Gastrocnemius medialis (tissue), 4 donors: Measurements from ENCODE around the gene GASK1A. TPM values are rescaled to one million over a fixed set of nuclear protein-coding genes. Genes with fewer than 3 reads are reported as not detected.

Experiments
- ATAC-seq, 2 donors: fragments of 150-250 bp; one replicate each; pipeline ENCODE4 v1.9.1; 2016
- DNase-seq, 2 donors: peaks; one replicate each; pipeline ENCODE4 v3.0.0-alpha.2; 2019
- H3K27ac ChIP-seq, 4 donors: fragments of 200-600 bp; sonication (generic); 1 replicate in 1 of 4; 2 replicates in 3 of 4; pipeline ENCODE4 v1.5.1; 2016 to 2018; ENCODE audit warnings: mild to moderate bottlenecking in 2 of 4, moderate library complexity in 1 of 4
- H3K27me3 ChIP-seq, 3 donors: fragments of 200-600 bp; sonication (generic) in 2 of 3; 1 replicate in 1 of 3; 2 replicates in 2 of 3; pipeline versions ENCODE4 v1.5.1 to v1.6.0; 2016 to 2019; ENCODE audit warnings: mild to moderate bottlenecking in 1 of 3, moderate library complexity in 1 of 3
- H3K36me3 ChIP-seq, 2 donors: fragments of 200-600 bp; sonication (generic) in 1 of 2; one replicate each; pipeline ENCODE4 v1.5.1; 2017 to 2018
- H3K4me1 ChIP-seq, 2 donors: fragments of 200-600 bp; sonication (generic) in 1 of 2; one replicate each; pipeline ENCODE4 v1.5.1; 2016 to 2017; ENCODE audit warnings: mild to moderate bottlenecking in 2 of 2
- H3K4me3 ChIP-seq, 4 donors: fragments of 200-600 bp; sonication (generic) in 3 of 4; 1 replicate in 1 of 4; 2 replicates in 3 of 4; pipeline ENCODE4 v1.5.1; 2016 to 2019; ENCODE audit warnings: mild to moderate bottlenecking in 2 of 4
- H3K9me3 ChIP-seq, 3 donors: fragments of 200-600 bp; sonication (generic) in 2 of 3; 1 replicate in 1 of 3; 2 replicates in 2 of 3; pipeline ENCODE4 v1.5.1; 2016 to 2019
- CTCF ChIP-seq, 5 experiments: fragments of 450-650 bp in 3 of 5; fragments of 200-600 bp in 2 of 5; sonication (generic) in 2 of 5; IDR thresholded peaks in 4 of 5; conservative IDR thresholded peaks in 1 of 5; 1 replicate in 4 of 5; 2 replicates in 1 of 5; pipeline ENCODE4 v1.5.1; 2016 to 2019; ENCODE audit warnings: antibody characterized with exemption in 5 of 5, mild to moderate bottlenecking in 3 of 5, moderate library complexity in 3 of 5
- POLR2A ChIP-seq, 2 donors: fragments of 450-650 bp; IDR thresholded peaks; one replicate each; pipeline ENCODE4 v1.6.1; 2017; ENCODE audit warnings: antibody characterized with exemption in 2 of 2, mild to moderate bottlenecking in 2 of 2, moderate library complexity in 2 of 2
- in situ Hi-C, 4 donors: fragments of 200-750 bp; cut with MboI; loops; one replicate each; pipeline versions ENCODE4 v1.15.0 to v1.8.0; 2017; ENCODE audit warnings: low sequenced_read_pairs in 4 of 4
- intact Hi-C: fragments of 100-400 bp; cut with DNase I; formaldehyde crosslinking; loops from one replicate; pipeline ENCODE4 v1.15.1; 2023; ENCODE audit warnings: low total_unique reads
- total RNA-seq, 4 donors: library from RNA; depleted of rRNA; stranded (reverse); fragments of >200 nt; gene quantifications; one replicate each; pipeline versions ENCODE4 v1.1.0 to v1.2.3, GENCODE V29; 2016

The GASK1A gene
- total RNA-seq, 4 donors from 2014 or later: 0.52 to 6.8 (median 0.87) TPM

GRCh38 chr3:43094851-43095250 lies 115.7 kb downstream of the GASK1A start:
- intact Hi-C loops: no loop called here
- in situ Hi-C loops: loop anchor here in 1 of 4 donors (25.0 kb wide), 1 partner anchor 133 kb away; no protein-coding TSS in a partner anchor
- Histone ChIP-seq H3K36me3 (no peaks in the 10 kb centered on the region), H3K4me1 (peaks cover 49 to 52% of the 10 kb centered on the region in 2 donors), H3K9me3 (no peaks in the 10 kb centered on the region), H3K27ac (peak overlapping the region; percentile 33 to 68 (median 52)), H3K4me3 (no peak overlapping the region), H3K27me3 (no peaks in the 10 kb centered on the region)
- TF ChIP-seq CTCF (IDR thresholded peaks at IDR 0.05 in 4 of 5, conservative IDR thresholded peaks at IDR 0.05 in 1 of 5): no peak
- TF ChIP-seq POLR2A (IDR thresholded peaks at IDR 0.05): no peak
- peak in 1 of 2 donors; percentile 52 for DNase-seq
- ATAC-seq: peak; percentile 35 to 57

GRCh38 chr3:43095370-43095769 lies 116.3 kb downstream of the GASK1A start:
- DNase-seq (peak; percentile 36 to 76), ATAC-seq (peak; percentile 90 to 94)
- intact Hi-C loops (no loop called here), in situ Hi-C loops (loop anchor here in 1 of 4 donors (25.0 kb wide), 1 partner anchor 133 kb away; no protein-coding TSS in a partner anchor)
- Histone ChIP-seq H3K27ac (peak overlapping the region; percentile 33 to 68 (median 52)), H3K36me3 (no peaks in the 10 kb centered on the region), H3K27me3 (no peaks in the 10 kb centered on the region), H3K4me3 (no peak overlapping the region), H3K4me1 (peaks cover 48 to 52% of the 10 kb centered on the region in 2 donors), H3K9me3 (no peaks in the 10 kb centered on the region)
- peak in 1 of 2 donors; percentile 17 for TF ChIP-seq POLR2A (IDR thresholded peaks at IDR 0.05)
- no peak for TF ChIP-seq CTCF (IDR thresholded peaks at IDR 0.05 in 4 of 5, conservative IDR thresholded peaks at IDR 0.05 in 1 of 5)

GRCh38 chr3:43096761-43097160 lies 117.7 kb downstream of the GASK1A start:
- Histone ChIP-seq H3K4me1 (peaks cover 34 to 41% of the 10 kb centered on the region in 2 donors), H3K36me3 (no peaks in the 10 kb centered on the region), H3K27ac (no peak overlapping the region), H3K9me3 (no peaks in the 10 kb centered on the region), H3K27me3 (no peaks in the 10 kb centered on the region), H3K4me3 (no peak overlapping the region)
- ATAC-seq (no peak), DNase-seq (no peak)
- intact Hi-C loops (no loop called here), in situ Hi-C loops (loop anchor here in 1 of 4 donors (25.0 kb wide), 1 partner anchor 134 kb away; no protein-coding TSS in a partner anchor)
- TF ChIP-seq POLR2A (IDR thresholded peaks at IDR 0.05) (no peak), CTCF (IDR thresholded peaks at IDR 0.05 in 4 of 5, conservative IDR thresholded peaks at IDR 0.05 in 1 of 5) (no peak)

GRCh38 chr3:43097400-43098080 lies 118.4 kb downstream of the GASK1A start:
- TF ChIP-seq POLR2A (IDR thresholded peaks at IDR 0.05): no peak
- TF ChIP-seq CTCF (IDR thresholded peaks at IDR 0.05 in 4 of 5, conservative IDR thresholded peaks at IDR 0.05 in 1 of 5): no peak
- DNase-seq (no peak), ATAC-seq (no peak)
- in situ Hi-C loops: loop anchor here in 1 of 4 donors (25.0 kb wide), 1 partner anchor 135 kb away; no protein-coding TSS in a partner anchor
- intact Hi-C loops: no loop called here
- Histone ChIP-seq H3K27me3 (no peaks in the 10 kb centered on the region), H3K4me1 (peaks cover 33 to 39% of the 10 kb centered on the region in 2 donors), H3K9me3 (no peaks in the 10 kb centered on the region), H3K27ac (no peak overlapping the region), H3K4me3 (no peak overlapping the region), H3K36me3 (no peaks in the 10 kb centered on the region)
